Measurements from ENCODE around the gene CLPTM1. TPM values are rescaled to one million over a fixed set of nuclear protein-coding genes. Genes with fewer than 3 reads are reported as not detected.
"Not testable (repeated sequence)": the region's sequence is repeated elsewhere in the genome, so short reads cannot be mapped to it uniquely, and the experiment has no call there.

The CLPTM1 gene
- total RNA-seq, 4 donors from 2014 or later, result 41.7 to 76.3 (median 43.2) TPM

DNA sequence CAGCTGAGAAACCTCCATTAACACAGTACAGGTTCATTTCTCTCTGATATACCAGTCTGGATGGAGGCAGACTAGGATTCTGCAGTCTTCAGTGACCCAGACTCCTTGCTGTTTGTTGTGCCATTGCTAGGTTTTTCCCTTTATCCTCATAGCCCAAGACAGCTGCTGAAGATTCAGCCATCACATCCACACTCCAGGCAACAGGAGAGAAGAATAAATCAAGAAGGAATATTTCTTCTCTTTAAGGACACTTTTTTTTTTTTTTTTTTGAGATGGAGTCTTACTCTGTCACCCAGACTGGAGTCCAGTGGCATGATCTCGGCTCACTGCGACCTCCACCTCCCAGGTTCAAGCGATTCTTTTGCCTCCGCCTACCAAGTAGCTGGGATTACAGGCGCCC, 14.3 kb downstream of the CLPTM1 start:
- H3K9me3 ChIP-seq, result no peaks in the 10 kb centered on the region
- no peak for TF ChIP-seq POLR2A (IDR thresholded peaks at IDR 0.05)
- no peak for TF ChIP-seq EP300 (IDR thresholded peaks at IDR 0.05)
- no peak for TF ChIP-seq CTCF (IDR thresholded peaks at IDR 0.05)
- TF ChIP-seq POLR2AphosphoS5 (IDR thresholded peaks at IDR 0.05), result no peak
- H3K27me3 ChIP-seq, result no peaks in the 10 kb centered on the region
- H3K36me3 ChIP-seq, result peaks cover 0 to 96% of the 10 kb centered on the region in 2 donors
- no peak overlapping the region for H3K4me3 ChIP-seq
- H3K27ac ChIP-seq, result no peak overlapping the region
- WGBS, 2 donors (ENCODE audit: low coverage in 1 of 2), result 96% methylated on average over 5 of the region's 5 CpGs; no CpG with 5 or more reads in 1 of the 2 donors
- H3K4me1 ChIP-seq, result no peaks in the 10 kb centered on the region
- ATAC-seq, result no peak

DNA sequence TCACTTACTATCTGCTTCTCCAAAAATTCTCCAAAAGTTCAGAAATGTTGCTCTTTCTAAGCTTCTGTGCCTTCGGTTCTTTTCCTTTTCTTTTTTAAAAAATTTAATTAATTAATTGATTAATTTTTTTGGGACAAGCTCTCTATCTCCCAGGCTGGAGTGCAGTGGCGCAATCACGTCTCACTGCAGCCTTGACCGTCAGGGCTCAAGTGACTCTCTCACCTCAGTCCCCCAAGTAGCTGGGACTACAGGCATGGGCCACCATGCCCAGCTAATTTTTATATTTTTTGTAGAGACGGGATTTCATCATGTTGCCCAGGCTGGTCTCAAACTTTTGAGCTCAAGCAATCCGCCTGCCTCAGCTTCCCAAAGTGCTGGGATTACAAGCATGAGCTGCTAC, 16.3 kb downstream of the CLPTM1 start:
- not testable (repeated sequence) for H3K4me1 ChIP-seq, H3K27ac ChIP-seq, H3K27me3 ChIP-seq, H3K4me3 ChIP-seq, H3K9me3 ChIP-seq, ATAC-seq
- H3K36me3 ChIP-seq, result peaks cover 0 to 96% of the 10 kb centered on the region in 2 donors
- WGBS, 2 donors (ENCODE audit: low coverage in 1 of 2), result 69 to 82% methylated on average over 5 to 6 of the region's 6 CpGs

DNA sequence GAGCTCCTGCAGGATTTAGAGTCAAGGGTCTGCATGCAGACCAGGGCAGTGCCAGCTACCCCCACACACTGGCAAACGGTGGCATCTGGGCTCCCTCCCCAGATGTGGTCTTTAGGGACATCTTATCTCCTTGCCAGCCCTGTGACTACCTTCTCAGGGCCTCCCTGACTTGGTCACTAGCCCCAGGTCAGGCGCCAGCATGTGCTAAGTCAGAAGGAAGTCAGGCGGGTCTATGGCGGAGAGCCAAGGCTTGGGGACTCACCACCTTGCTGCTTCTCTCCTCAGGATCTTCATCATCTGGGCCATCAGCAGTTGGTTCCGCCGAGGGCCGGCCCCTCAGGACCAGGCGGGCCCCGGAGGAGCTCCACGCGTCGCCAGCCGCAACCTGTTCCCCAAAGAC, 17.6 kb downstream of the CLPTM1 start:
- Histone ChIP-seq H3K4me1 (no peaks in the 10 kb centered on the region), H3K27me3 (no peaks in the 10 kb centered on the region), H3K36me3 (peaks cover 0 to 96% of the 10 kb centered on the region in 2 donors), H3K27ac (no peak overlapping the region), H3K9me3 (no peaks in the 10 kb centered on the region), H3K4me3 (no peak overlapping the region)
- no CpG with 5 or more reads among the region's 13 CpGs for WGBS, 2 donors (ENCODE audit: low coverage in 1 of 2)
- no peak for TF ChIP-seq EP300 (IDR thresholded peaks at IDR 0.05)
- TF ChIP-seq CTCF (IDR thresholded peaks at IDR 0.05), result no peak
- TF ChIP-seq POLR2AphosphoS5 (IDR thresholded peaks at IDR 0.05), result no peak
- no peak for TF ChIP-seq POLR2A (IDR thresholded peaks at IDR 0.05)
- no peak for ATAC-seq

DNA sequence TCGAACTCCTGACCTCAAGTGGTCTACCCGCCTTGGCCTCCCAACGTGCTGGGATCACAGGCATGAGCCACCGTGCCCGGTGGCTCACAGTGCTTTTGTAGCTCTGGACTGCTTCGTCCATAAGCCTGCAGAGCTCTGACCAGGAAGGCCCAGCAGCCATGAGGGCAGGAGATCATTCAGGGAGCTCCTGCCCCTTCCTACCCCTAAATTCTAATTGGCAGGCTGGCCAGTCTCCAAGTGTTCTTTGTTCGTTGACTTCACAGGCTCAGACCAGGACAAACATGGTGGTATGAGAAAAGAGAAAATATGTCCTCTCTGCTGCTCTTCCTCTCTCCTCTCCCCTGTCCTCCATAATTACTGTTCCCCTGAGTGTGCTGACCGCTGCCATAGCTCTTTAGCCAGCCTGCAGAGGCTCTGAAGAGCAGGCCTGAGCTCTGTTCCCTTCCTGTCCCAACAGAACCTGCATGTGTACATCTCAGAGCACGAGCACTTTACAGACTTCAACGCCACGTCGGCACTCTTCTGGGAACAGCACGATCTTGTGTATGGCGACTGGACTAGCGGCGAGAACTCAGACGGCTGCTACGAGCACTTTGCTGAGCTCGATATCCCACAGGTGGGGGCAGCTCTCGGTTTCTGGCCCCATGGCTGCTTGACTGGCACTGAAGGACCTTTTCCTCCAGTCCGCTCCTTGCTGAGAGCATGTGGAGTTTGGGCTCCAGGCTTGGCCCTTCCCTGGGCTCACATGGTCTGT, 19.0 kb downstream of the CLPTM1 start:
- TF ChIP-seq POLR2A (IDR thresholded peaks at IDR 0.05) (no peak), POLR2AphosphoS5 (IDR thresholded peaks at IDR 0.05) (no peak), CTCF (IDR thresholded peaks at IDR 0.05) (no peak), EP300 (IDR thresholded peaks at IDR 0.05) (no peak)
- ATAC-seq, result no peak
- no peaks in the 10 kb centered on the region for H3K27me3 ChIP-seq
- WGBS, 2 donors (ENCODE audit: low coverage in 1 of 2), result 67 to 81% methylated on average over 2 to 14 of the region's 21 CpGs
- no peak overlapping the region for H3K4me3 ChIP-seq
- peaks cover 0 to 96% of the 10 kb centered on the region in 2 donors for H3K36me3 ChIP-seq
- no peaks in the 10 kb centered on the region for H3K9me3 ChIP-seq
- H3K4me1 ChIP-seq, result no peaks in the 10 kb centered on the region
- H3K27ac ChIP-seq, result no peak overlapping the region

DNA sequence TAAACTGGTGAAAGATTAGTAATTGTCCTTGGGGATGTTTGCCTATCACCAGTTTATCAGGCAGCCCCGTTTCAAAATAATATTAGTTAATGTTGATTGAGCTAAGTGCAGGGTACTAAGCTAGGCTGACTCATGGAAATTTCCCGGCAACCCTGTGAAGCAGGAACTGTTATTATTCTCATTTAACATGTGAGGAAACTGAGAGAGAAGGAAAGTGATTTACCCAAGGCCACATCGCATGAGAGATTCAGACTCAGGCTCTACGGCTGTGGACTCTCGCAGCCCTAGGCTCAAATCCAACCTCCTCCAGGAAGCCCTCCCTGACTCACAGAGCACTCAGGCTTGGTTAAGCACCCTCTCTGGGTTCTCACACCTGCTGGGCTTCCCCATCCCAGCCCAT, 19.7 kb downstream of the CLPTM1 start:
- WGBS, 2 donors (ENCODE audit: low coverage in 1 of 2), result 88 to 100% methylated on average over 1 to 5 of the region's 5 CpGs

More for the DNA sequence above, 19.7 kb downstream of the CLPTM1 start:
- H3K4me3 ChIP-seq, result no peak overlapping the region
- no peaks in the 10 kb centered on the region for H3K9me3 ChIP-seq
- peaks cover 0 to 97% of the 10 kb centered on the region in 2 donors for H3K36me3 ChIP-seq
- TF ChIP-seq EP300 (IDR thresholded peaks at IDR 0.05) (no peak), POLR2AphosphoS5 (IDR thresholded peaks at IDR 0.05) (no peak), CTCF (IDR thresholded peaks at IDR 0.05) (no peak), POLR2A (IDR thresholded peaks at IDR 0.05) (no peak)
- H3K4me1 ChIP-seq, result no peaks in the 10 kb centered on the region
- no peak for ATAC-seq
- no peaks in the 10 kb centered on the region for H3K27me3 ChIP-seq
- no peak overlapping the region for H3K27ac ChIP-seq
